Colonic mucosa (tissue), 4 donors: ENCODE measurements around the gene SYNJ2. TPM values are rescaled to one million over a fixed set of nuclear protein-coding genes. Genes with fewer than 3 reads are reported as not detected.
"Not testable (repeated sequence)": the region's sequence is repeated elsewhere in the genome, so short reads cannot be mapped to it uniquely, and the experiment has no call there.

Experiments
- DNase-seq: peaks from one replicate; pipeline ENCODE4 v3.0.0-alpha.2; 2020
- H3K27ac ChIP-seq: fragments of 200-600 bp; one replicate; pipeline ENCODE4 v1.8.0; 2021
- H3K27me3 ChIP-seq: fragments of 200-600 bp; one replicate; pipeline ENCODE4 v1.8.0; 2021
- H3K36me3 ChIP-seq: fragments of 200-600 bp; one replicate; pipeline ENCODE4 v1.8.0; 2021
- H3K4me1 ChIP-seq: fragments of 200-600 bp; one replicate; pipeline ENCODE4 v1.8.0; 2021; ENCODE audit warnings: mild to moderate bottlenecking
- H3K4me3 ChIP-seq: fragments of 200-600 bp; one replicate; pipeline ENCODE4 v1.8.0; 2021
- H3K9ac ChIP-seq, 2 donors: one replicate each; pipeline ENCODE4 v1.7.0; 2013; ENCODE audit warnings: control low read depth in 2 of 2, low read depth in 2 of 2, low read length in 2 of 2
- H3K9me3 ChIP-seq: fragments of 200-600 bp; one replicate; pipeline ENCODE4 v1.8.0; 2021
- CTCF ChIP-seq: fragments of 200-600 bp; IDR thresholded peaks from one replicate; pipeline ENCODE4 v1.8.0; 2022; ENCODE audit warnings: antibody characterized with exemption, mild to moderate bottlenecking
- intact Hi-C: fragments of 100-400 bp; cut with DNase I; formaldehyde crosslinking; loops from one replicate; pipeline ENCODE4 v1.14.1; 2022
- total RNA-seq, 2 donors: library from RNA; stranded (reverse); fragmentation: NEBNext Ultra II Directional in 1 of 2; extraction: Animal tissue kit (Norgen Biotek cat#: 25700) in 1 of 2; gene quantifications; one replicate each; pipeline ENCODE4 v1.2.1, GENCODE V29; 2021
- donor health status: healthy.
- donor health status: DM: no; HTN: no; CAD: no.
- donor health status: DM: no; HTN: no; CAD: no.

SYNJ2 gene
- total RNA-seq, 2 donors from 2014 or later, result 46.0 to 53.5 TPM

DNA sequence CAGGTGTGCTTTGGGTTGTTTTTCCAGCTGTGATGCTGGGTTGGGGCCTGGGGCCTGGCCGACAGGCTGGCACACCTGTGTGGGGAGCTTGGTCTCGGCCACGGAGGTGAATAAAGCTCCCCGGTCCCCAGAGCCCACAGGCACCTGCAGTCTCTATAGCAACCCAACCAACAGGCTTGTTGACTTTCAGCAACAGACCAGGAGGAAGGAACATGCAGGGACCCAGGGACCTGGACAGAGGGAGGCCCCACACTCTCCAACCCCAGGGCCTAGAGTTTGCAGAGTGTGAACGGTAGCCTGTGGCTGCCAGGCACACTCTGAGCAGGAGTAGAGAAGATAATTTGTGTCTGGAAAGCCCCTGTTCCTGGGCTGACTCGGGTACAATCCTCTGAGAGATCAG, 14.6 kb upstream of the SYNJ2 start:
- no peak for TF ChIP-seq CTCF
- H3K27ac ChIP-seq, result peak overlapping the region; percentile 96
- peaks cover 7% of the 10 kb centered on the region for H3K4me1 ChIP-seq
- H3K4me3 ChIP-seq, result no peak overlapping the region
- no peaks in the 10 kb centered on the region for H3K36me3 ChIP-seq
- H3K9me3 ChIP-seq, result no peaks in the 10 kb centered on the region
- DNase-seq, result peak; percentile 52
- intact Hi-C loops, result no loop called here
- peak overlapping the region; percentile 33 to 74 for H3K9ac ChIP-seq
- no peaks in the 10 kb centered on the region for H3K27me3 ChIP-seq

DNA sequence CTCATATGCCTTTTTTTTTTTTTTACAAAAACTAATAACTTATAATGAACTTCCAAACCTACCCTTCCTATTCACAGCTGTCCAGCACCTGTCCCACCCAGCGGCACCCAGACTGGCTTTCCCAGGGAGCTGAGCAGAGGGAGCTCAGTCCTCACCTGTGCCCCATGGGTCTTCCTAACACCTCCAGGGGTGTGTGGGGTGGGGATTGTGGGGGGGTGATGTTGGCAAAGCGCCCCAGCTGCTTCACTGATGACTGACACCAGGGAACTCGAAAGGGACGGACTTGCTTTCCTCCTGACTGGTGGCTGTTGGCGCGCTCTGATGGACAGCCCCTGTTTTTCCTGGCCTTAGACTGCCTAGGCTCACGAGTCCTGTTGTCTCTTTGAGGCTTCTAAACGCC, 14.2 kb upstream of the SYNJ2 start:
- Histone ChIP-seq H3K36me3 (no peaks in the 10 kb centered on the region), H3K9me3 (no peaks in the 10 kb centered on the region), H3K27me3 (no peaks in the 10 kb centered on the region), H3K9ac (peak overlapping the region in 1 of 2 donors; percentile 74), H3K4me3 (no peak overlapping the region), H3K4me1 (peaks cover 7% of the 10 kb centered on the region), H3K27ac (peak overlapping the region; percentile 96)
- no peak for DNase-seq
- intact Hi-C loops, result no loop called here
- TF ChIP-seq CTCF, result no peak

DNA sequence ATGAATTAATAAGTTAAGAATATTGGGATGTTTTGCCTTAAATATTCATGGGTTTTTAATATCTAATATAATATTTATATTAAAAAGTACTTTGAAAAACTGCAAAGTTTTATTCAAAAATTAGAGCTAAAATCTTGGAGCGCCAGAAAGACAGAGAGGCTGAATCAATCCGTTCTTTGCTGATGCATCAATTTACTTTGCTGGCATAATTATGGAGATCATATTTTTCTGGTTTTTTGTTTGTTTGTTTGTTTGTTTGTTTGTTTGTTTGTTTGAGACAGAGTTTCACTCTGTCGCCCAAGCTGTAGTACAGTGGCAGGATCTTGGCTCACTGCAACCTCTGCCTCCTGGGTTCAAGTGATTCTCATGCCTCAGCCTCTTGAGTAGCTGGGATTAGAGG, 9.5 kb upstream of the SYNJ2 start:
- H3K9ac ChIP-seq, intact Hi-C loops, H3K27me3 ChIP-seq, H3K9me3 ChIP-seq, H3K4me1 ChIP-seq, DNase-seq, H3K27ac ChIP-seq, H3K36me3 ChIP-seq, H3K4me3 ChIP-seq: not testable (repeated sequence)

- Histone ChIP-seq H3K4me1 (no peaks in the 10 kb centered on the region), H3K36me3 (no peaks in the 10 kb centered on the region), H3K9me3 (no peaks in the 10 kb centered on the region), H3K27ac (no peak overlapping the region), H3K27me3 (no peaks in the 10 kb centered on the region), H3K9ac (no peak overlapping the region), H3K4me3 (no peak overlapping the region)
- no peak for DNase-seq
- intact Hi-C loops, result no loop called here
- no peak for TF ChIP-seq CTCF
Observed at GRCh38 chr6:157974341-157974894, 7.2 kb upstream of the SYNJ2 start.

GRCh38 chr6:157974967-157975366, 6.7 kb upstream of the SYNJ2 start:
- no peak for TF ChIP-seq CTCF
- H3K9me3 ChIP-seq, result no peaks in the 10 kb centered on the region
- H3K4me3 ChIP-seq, result no peak overlapping the region
- intact Hi-C loops, result no loop called here
- H3K27ac ChIP-seq, result no peak overlapping the region
- no peak for DNase-seq
- H3K4me1 ChIP-seq, result no peaks in the 10 kb centered on the region
- H3K9ac ChIP-seq, result no peak overlapping the region
- H3K36me3 ChIP-seq, result no peaks in the 10 kb centered on the region
- no peaks in the 10 kb centered on the region for H3K27me3 ChIP-seq

GRCh38 chr6:157975456-157975855, 6.2 kb upstream of the SYNJ2 start:
- H3K4me1 ChIP-seq, result no peaks in the 10 kb centered on the region
- no peak for DNase-seq
- intact Hi-C loops, result no loop called here
- no peaks in the 10 kb centered on the region for H3K9me3 ChIP-seq
- H3K27ac ChIP-seq, result no peak overlapping the region
- H3K9ac ChIP-seq, result no peak overlapping the region
- no peaks in the 10 kb centered on the region for H3K36me3 ChIP-seq
- TF ChIP-seq CTCF, result no peak
- no peak overlapping the region for H3K4me3 ChIP-seq
- H3K27me3 ChIP-seq, result no peaks in the 10 kb centered on the region
